ENCODE results near the gene KRTAP19-1.
"Not testable (repeated sequence)": the region's sequence is repeated elsewhere in the genome, so short reads cannot be mapped to it uniquely, and the experiment has no call there.

The KRTAP19-1 gene

DNA sequence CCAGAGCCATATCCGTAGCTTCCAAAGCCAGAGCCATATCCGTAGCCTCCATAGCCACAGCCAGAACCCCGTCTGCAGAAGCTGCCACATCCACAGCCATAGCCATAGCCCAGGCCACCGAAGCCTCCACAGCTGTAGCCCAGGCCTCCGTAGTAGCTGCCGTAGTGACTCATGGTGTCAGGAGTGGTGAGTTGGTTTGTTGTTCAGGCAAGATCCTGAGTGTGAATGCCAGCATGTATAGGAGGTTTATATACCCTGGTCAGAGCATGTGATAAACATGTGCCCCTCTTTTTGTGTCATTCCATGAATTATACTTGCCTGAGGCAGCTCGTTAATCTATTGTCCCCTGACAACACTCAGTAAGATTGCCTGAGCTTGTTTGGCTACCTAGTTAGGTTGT lies at the start of gene KRTAP19-1:
KRTAP19-1 (minus strand) TSS at position 223 of the 400 bp plus-strand sequence; CDS start at position 173, 50 bp downstream.
- no peaks in the 10 kb centered on the region for H3K4me1 ChIP-seq (ENCODE audit: insufficient read depth, low read length)
- H3K9ac ChIP-seq (ENCODE audit: low read depth, low read length), result no peak within 1 kb of the TSS
- H3K36me3 ChIP-seq (ENCODE audit: insufficient read depth, low read length), result no peaks in the 10 kb centered on the region
- no peaks in the 10 kb centered on the region; the same call in 1 of the 2 replicates for H3K9me3 ChIP-seq (ENCODE audit: control insufficient read depth, insufficient read depth, low read length)

GRCh38 chr21:30518876-30519275 lies 38.7 kb upstream of the KRTAP19-1 start:
- H3K4me1 ChIP-seq (ENCODE audit: insufficient read depth, low read length), result no peaks in the 10 kb centered on the region
- no peak overlapping the region for H3K9ac ChIP-seq (ENCODE audit: low read depth, low read length)
- H3K36me3 ChIP-seq (ENCODE audit: insufficient read depth, low read length), result no peaks in the 10 kb centered on the region
- no peaks in the 10 kb centered on the region; the same call in 1 of the 2 replicates for H3K9me3 ChIP-seq (ENCODE audit: control insufficient read depth, insufficient read depth, low read length)

DNA sequence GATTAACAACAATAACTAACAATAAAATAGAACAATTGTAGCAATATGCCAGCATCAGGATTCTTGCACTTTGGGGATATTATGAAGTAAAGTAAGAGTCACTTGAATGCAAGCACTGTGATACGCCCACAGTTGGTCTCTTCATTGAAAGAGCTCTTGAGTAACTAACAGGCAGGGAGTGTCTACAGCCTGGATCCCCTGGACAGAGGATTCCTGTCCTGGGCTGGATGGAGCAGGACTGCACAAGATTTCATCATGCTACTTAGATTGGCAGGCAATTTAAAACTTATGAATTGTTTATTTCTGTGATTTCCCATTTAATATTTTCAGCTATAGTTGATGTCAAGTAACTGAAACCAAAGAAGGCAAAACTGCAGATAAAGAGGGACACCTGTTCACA lies 35.5 kb upstream of the KRTAP19-1 start:
- H3K4me1 ChIP-seq (ENCODE audit: insufficient read depth, low read length), result no peaks in the 10 kb centered on the region
- no peaks in the 10 kb centered on the region for H3K36me3 ChIP-seq (ENCODE audit: insufficient read depth, low read length)
- no peak overlapping the region for H3K9ac ChIP-seq (ENCODE audit: low read depth, low read length)
- no peaks in the 10 kb centered on the region; the same call in 1 of the 2 replicates for H3K9me3 ChIP-seq (ENCODE audit: control insufficient read depth, insufficient read depth, low read length)

- not testable (repeated sequence) for H3K9me3 ChIP-seq (ENCODE audit: control insufficient read depth, insufficient read depth, low read length); H3K9ac ChIP-seq (ENCODE audit: low read depth, low read length); H3K36me3 ChIP-seq (ENCODE audit: insufficient read depth, low read length); H3K4me1 ChIP-seq (ENCODE audit: insufficient read depth, low read length)
Measured at GRCh38 chr21:30505621-30506205, 25.5 kb upstream of the KRTAP19-1 start.

DNA sequence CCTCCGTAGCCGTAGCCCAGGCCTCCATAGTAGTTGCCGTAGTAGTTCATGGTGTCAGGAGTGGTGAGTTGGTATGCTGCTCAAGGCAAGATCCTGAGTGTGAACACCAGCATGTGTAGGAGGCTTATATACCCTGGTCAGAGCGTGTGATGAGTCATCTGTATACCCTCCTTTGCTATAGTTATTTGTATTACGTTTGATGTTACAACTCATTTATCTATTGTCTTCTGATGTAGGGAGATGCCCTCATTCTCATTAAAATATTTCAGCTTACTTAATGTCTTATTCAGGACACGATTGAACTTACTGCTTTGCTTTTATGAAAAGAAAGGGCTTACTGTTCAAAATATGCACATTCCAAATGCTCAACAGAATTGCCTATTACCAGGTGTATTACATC lies 21.9 kb upstream of the KRTAP19-1 start, which contains the start of gene KRTAP19-5:
KRTAP19-5 (minus strand) TSS at position 101 of the 400 bp plus-strand sequence; CDS start at position 50, 51 bp downstream.
- Histone ChIP-seq H3K4me1 (ENCODE audit: insufficient read depth, low read length) (no peaks in the 10 kb centered on the region), H3K9ac (ENCODE audit: low read depth, low read length) (no peak within 1 kb of the TSS), H3K9me3 (ENCODE audit: control insufficient read depth, insufficient read depth, low read length) (no peaks in the 10 kb centered on the region), H3K36me3 (ENCODE audit: insufficient read depth, low read length) (no peaks in the 10 kb centered on the region)

DNA sequence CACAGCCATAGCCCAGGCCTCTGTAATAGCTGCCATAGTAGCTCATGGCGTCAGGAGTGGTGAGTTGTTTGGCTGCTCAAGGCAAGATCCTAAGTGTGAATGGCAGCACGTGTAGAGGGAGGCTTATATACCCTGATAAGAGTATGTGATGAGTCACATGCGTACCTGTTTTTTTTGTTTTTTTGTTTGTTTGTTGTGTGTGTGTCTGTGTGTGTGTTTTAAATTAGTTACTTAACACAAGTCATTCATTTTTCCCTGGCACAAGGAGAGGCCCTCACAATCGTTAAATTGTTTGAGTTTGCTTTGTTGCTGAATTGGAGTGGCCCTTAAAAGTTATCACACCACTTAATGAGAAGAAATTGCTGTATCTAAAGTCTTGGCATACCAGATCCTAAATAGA lies 16.9 kb upstream of the KRTAP19-1 start, which contains the start of gene KRTAP19-4:
KRTAP19-4 (minus strand) TSS at position 101 of the 400 bp plus-strand sequence; CDS start at position 46, 55 bp downstream.
- H3K9ac ChIP-seq (ENCODE audit: low read depth, low read length), result no peak within 1 kb of the TSS
- no peaks in the 10 kb centered on the region for H3K36me3 ChIP-seq (ENCODE audit: insufficient read depth, low read length)
- H3K4me1 ChIP-seq (ENCODE audit: insufficient read depth, low read length), result no peaks in the 10 kb centered on the region
- no peaks in the 10 kb centered on the region for H3K9me3 ChIP-seq (ENCODE audit: control insufficient read depth, insufficient read depth, low read length)

DNA sequence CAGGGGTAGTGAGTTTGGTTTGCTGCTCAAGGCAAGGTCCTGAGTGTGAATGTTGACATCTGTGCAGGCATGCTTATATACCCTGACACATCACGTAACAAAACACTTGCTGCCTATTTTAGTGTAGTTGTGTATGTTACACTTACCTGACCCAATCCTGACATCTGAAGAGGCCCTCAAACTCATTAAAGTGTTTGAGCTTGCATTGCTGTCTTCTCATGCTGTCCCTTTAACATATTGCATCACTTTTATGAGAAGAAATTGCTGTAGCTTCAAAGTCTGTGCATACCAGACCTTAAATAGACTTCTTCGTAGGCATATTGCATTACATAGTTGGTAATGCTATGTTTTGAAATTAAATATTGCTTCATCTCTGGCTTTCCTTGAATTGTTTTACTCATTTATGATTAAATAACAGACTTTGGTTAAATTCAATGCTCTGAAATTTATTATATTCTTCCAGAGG lies 11.8 kb upstream of the KRTAP19-1 start, which contains the start of gene KRTAP19-3:
KRTAP19-3 (minus strand) TSS at position 51 of the 466 bp plus-strand sequence. CDS start 56 bp downstream, outside the sequence.
- Histone ChIP-seq H3K9ac (ENCODE audit: low read depth, low read length) (no peak within 1 kb of the TSS), H3K36me3 (ENCODE audit: insufficient read depth, low read length) (no peaks in the 10 kb centered on the region), H3K9me3 (ENCODE audit: control insufficient read depth, insufficient read depth, low read length) (no peaks in the 10 kb centered on the region), H3K4me1 (ENCODE audit: insufficient read depth, low read length) (no peaks in the 10 kb centered on the region)

DNA sequence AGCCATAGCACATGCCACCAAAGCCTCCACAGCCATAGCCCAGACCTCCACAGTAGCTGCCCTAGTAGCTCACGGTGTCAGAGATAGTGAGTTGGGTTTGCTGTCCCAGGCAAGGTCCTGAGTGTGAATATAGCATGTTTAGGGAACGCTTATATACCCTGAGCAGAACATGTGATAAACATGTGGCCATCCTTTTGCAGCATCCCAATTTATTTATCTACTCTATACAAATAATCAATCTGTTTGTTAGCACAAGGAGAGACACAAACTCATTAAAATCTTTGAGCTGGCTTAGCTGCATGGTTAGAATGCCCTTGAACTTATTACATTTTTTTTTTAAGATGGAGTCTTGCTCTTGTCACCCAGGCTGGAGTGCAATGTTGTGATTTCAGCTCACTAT lies 7.2 kb upstream of the KRTAP19-1 start, which contains the start of gene KRTAP19-2:
KRTAP19-2 (minus strand) TSS at position 101 of the 400 bp plus-strand sequence; CDS start at position 13, 88 bp downstream.
- peaks cover 7% of the 10 kb centered on the region; the same call in 1 of the 2 replicates for H3K9me3 ChIP-seq (ENCODE audit: control insufficient read depth, insufficient read depth, low read length)
- H3K4me1 ChIP-seq (ENCODE audit: insufficient read depth, low read length), result no peaks in the 10 kb centered on the region
- H3K36me3 ChIP-seq (ENCODE audit: insufficient read depth, low read length), result no peaks in the 10 kb centered on the region; the same call in 1 of the 2 replicates
- no peak within 1 kb of the TSS for H3K9ac ChIP-seq (ENCODE audit: low read depth, low read length)

DNA sequence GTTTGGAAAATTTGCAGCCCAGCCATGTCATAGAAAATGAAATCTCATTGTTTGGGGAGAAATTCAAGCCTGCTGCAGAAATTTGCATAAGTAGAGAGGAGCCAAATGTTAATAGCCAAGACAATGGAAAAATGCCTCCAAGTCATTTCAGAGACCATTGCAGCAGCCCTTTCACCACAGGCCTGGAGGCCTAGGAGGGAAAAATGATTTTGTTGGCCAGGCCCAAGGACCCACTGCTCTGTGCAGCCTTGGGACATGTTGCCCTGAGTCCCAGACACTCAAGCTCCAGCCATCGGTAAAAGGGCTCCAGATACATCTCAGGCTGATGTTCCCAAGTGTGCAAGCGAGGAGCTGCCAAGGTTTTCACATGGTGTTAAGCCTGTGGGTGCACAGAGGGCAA lies 6.0 kb upstream of the KRTAP19-1 start:
- H3K9ac ChIP-seq (ENCODE audit: low read depth, low read length), result no peak overlapping the region
- H3K36me3 ChIP-seq (ENCODE audit: insufficient read depth, low read length), result no peaks in the 10 kb centered on the region; the same call in 1 of the 2 replicates
- H3K9me3 ChIP-seq (ENCODE audit: control insufficient read depth, insufficient read depth, low read length), result peaks cover 7% of the 10 kb centered on the region; the same call in 1 of the 2 replicates
- H3K4me1 ChIP-seq (ENCODE audit: insufficient read depth, low read length), result no peaks in the 10 kb centered on the region

DNA sequence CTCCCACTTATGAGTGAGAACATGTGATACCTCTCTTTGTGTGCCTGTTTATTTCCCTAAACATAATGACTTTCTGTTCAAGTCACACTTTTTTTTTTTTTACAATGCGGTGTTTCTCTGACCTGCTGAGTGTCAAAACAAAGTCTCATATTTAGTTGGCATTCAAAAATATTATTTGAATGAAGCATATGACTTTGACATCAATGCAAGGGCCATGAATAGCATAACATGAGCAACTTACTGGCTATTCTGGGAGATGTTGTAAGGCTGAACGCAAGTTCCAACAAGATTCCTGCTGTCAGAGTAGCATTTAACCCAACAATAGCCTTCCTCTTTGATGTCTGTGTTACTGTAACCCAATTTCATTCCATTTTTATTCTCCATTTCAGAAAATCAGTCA lies 2.0 kb upstream of the KRTAP19-1 start:
- Histone ChIP-seq H3K36me3 (ENCODE audit: insufficient read depth, low read length) (no peaks in the 10 kb centered on the region; the same call in 1 of the 2 replicates), H3K9ac (ENCODE audit: low read depth, low read length) (no peak overlapping the region), H3K4me1 (ENCODE audit: insufficient read depth, low read length) (no peaks in the 10 kb centered on the region), H3K9me3 (ENCODE audit: control insufficient read depth, insufficient read depth, low read length) (peaks cover 7% of the 10 kb centered on the region; the same call in 1 of the 2 replicates)

DNA sequence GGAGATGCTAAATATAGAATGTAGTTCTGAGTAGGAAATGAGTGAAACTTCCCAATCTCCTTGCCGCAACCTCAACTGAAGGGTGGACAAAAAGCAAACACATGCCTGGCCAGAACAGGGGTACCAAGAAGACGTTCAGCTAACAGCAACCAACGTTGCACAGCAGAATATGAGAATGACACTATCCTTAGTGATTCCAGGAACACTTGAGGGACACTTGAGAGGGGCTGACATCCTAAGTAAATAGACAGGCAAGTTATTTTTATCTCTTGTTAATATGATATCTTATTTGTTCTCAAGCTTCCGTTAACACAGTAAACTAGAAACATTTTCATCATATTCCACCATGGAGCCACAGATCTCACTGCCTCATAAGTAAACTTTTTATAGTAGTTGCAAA lies 908 bp downstream of the KRTAP19-1 start:
- no peak overlapping the region for H3K9ac ChIP-seq (ENCODE audit: low read depth, low read length)
- H3K9me3 ChIP-seq (ENCODE audit: control insufficient read depth, insufficient read depth, low read length), result no peaks in the 10 kb centered on the region; the same call in 1 of the 2 replicates
- H3K36me3 ChIP-seq (ENCODE audit: insufficient read depth, low read length), result no peaks in the 10 kb centered on the region
- no peaks in the 10 kb centered on the region for H3K4me1 ChIP-seq (ENCODE audit: insufficient read depth, low read length)

GRCh38 chr21:30478004-30478403 lies 2.2 kb downstream of the KRTAP19-1 start:
- H3K9me3 ChIP-seq (ENCODE audit: control insufficient read depth, insufficient read depth, low read length), result no peaks in the 10 kb centered on the region

DNA sequence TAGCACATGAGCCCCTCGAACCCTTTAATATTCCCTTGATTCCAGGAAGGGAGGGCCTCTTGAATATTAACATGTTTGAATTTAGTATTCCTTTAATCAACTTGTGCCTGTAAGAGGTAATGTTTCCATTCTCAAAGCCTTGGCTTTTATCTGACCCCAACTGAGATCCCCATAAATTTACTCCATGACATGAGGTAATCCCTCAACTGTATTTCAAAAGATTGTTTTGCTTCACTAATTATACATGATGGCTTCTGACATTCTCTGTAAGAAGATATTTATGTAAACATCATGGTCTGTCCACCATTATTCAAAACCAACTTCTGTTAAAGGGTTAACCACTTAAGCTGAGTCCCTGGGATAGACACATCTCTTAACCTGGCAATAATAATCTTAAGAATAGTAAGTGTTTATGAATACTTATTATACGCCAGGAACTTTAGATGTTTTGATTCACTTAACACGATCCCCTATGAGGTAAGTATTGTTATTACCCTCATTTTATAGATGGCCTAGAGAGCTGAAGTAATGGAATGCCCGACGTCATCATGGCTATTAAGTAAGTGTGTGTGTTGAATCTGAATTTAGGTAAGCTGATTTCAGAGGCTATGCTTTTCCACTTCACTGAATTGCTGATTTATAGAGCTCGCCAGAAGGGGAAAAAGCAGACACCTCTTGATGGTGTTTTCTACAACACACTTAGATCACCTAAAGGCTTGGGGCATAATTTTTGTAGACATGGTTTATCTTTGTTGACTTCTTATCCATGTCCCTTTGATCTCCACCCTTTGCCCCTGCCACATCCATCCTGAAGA lies 11.1 kb downstream of the KRTAP19-1 start:
- Histone ChIP-seq H3K9me3 (ENCODE audit: control insufficient read depth, insufficient read depth, low read length) (no peaks in the 10 kb centered on the region), H3K4me1 (ENCODE audit: insufficient read depth, low read length) (no peaks in the 10 kb centered on the region), H3K9ac (ENCODE audit: low read depth, low read length) (no peak overlapping the region), H3K36me3 (ENCODE audit: insufficient read depth, low read length) (no peaks in the 10 kb centered on the region)

More at GRCh38 chr21:30478004-30478403, 2.2 kb downstream of the KRTAP19-1 start:
- no peaks in the 10 kb centered on the region for H3K36me3 ChIP-seq (ENCODE audit: insufficient read depth, low read length)
- no peak overlapping the region for H3K9ac ChIP-seq (ENCODE audit: low read depth, low read length)
- H3K4me1 ChIP-seq (ENCODE audit: insufficient read depth, low read length), result no peaks in the 10 kb centered on the region

DNA sequence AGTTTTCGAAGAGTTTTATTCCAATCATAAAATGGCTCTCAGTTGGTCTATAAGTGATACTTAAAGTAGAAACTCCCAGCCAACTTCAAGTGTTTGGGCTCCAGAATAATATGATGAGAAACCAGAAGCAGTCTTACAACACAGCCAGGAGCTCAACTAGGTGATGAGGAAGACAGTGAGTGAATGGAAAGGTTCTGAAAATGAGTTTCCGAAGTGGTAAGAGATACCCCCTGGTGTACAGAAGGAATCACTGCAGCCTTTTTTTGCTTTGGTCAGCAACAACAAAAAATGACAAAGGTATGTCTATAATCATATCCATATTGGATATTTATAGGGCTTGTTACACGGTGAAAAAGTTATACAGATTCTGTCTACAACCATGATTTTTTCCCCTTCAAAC lies 16.5 kb downstream of the KRTAP19-1 start:
- Histone ChIP-seq H3K4me1 (ENCODE audit: insufficient read depth, low read length) (no peaks in the 10 kb centered on the region), H3K9me3 (ENCODE audit: control insufficient read depth, insufficient read depth, low read length) (no peaks in the 10 kb centered on the region), H3K36me3 (ENCODE audit: insufficient read depth, low read length) (no peaks in the 10 kb centered on the region), H3K9ac (ENCODE audit: low read depth, low read length) (no peak overlapping the region)

All from ES-I3 (cell line).